ENCODE results near the gene OSTN.

OSTN gene

DNA sequence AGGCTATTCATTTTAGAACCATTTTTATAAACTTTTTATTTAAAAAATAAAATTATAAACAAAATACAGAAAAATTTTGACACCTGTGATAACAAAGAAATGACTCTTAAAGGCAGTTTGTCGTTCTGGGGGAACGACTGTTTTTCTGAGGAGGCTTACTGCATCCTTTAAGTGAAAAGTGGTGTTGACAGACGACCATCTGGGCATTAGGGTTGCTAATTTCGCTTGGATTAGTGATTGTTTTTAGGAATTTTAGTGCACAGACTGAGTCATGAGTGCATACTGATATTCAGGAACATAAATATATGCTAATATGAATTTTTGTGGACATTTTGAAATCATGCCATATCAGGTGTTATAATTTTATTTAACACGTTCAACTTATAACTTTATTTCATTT, 28.5 kb downstream of the OSTN start:
- no peak overlapping the region for H3K4me3 ChIP-seq (ENCODE audit: control insufficient read depth, low read depth, low read length)
- TF ChIP-seq, protein P1, sequence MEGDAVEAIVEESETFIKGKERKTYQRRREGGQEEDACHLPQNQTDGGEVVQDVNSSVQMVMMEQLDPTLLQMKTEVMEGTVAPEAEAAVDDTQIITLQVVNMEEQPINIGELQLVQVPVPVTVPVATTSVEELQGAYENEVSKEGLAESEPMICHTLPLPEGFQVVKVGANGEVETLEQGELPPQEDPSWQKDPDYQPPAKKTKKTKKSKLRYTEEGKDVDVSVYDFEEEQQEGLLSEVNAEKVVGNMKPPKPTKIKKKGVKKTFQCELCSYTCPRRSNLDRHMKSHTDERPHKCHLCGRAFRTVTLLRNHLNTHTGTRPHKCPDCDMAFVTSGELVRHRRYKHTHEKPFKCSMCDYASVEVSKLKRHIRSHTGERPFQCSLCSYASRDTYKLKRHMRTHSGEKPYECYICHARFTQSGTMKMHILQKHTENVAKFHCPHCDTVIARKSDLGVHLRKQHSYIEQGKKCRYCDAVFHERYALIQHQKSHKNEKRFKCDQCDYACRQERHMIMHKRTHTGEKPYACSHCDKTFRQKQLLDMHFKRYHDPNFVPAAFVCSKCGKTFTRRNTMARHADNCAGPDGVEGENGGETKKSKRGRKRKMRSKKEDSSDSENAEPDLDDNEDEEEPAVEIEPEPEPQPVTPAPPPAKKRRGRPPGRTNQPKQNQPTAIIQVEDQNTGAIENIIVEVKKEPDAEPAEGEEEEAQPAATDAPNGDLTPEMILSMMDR (IDR thresholded peaks at IDR 0.05; ENCODE audit: control insufficient read depth, insufficient read depth, low read depth, low read length, missing control alignments): no peak
- DNase-seq (ENCODE audit: low read depth): no peak

DNA sequence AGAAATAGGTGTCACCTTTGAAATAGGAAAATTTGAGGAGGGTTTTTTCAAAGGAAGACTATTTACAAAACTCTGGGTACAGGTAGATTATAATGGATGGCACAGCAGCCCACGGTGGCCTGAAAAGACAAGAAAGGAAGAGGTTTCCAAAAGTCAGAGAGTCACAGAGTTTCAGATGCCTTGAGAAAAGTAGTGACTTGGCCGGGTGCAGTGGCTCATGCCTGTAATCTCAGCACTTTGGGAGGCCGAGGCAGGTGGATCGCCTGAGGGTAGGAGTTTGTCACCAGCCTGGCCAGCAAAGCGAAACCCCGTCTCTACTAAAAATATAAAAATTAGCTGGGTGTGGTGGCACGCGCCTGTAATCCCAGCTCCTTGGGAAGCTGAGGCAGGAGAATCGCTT, 35.2 kb downstream of the OSTN start:
- TF ChIP-seq, protein P1 (IDR thresholded peaks at IDR 0.05; ENCODE audit: control insufficient read depth, insufficient read depth, low read depth, low read length, missing control alignments): no peak
- DNase-seq (ENCODE audit: low read depth): no peak
- H3K4me3 ChIP-seq (ENCODE audit: control insufficient read depth, low read depth, low read length): no peak overlapping the region

DNA sequence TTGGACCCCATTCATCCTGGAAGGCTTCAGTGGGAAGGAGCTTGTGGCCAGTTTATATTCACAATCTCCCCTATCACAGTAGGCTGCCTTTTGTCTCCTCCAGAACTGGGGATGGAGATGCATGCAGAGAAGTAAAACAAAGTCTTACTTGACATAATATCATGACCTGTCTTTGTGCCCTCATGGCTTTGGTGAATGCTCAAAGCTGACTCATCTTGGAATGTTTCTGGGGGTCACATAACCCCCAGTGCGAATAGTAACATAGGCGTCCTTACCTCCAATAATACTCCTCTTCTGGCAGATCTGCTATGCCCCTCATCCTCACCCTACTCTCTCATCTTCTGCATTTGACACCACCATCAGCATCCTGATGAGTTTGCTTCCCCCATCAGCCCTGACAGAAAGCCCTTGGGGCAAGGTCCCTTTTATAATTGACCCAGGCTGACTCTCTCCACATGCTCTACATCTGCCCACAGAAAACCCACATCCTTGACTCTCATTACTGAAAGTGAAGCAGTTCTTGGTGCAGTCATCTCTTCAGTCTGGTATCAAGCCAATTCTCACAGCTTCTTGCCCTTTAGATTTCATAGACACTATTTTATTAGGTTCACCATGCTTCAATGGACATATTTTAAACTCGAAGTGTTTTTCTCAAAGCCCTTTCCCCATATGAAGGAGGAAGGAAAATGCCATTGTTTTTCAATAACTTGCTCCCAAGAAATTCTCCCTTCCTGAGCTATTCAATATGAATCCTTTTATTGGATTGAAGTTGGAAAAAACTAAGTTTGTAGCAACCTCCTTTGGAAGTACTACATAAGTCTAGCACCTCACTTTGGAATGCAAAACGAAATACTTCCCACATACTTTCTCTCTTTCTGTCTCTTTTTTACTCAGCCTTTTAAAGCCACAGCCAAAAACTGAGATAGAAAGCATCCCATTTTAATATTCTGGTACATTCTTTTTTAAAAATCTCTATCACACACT, 36.6 kb downstream of the OSTN start:
- DNase-seq (ENCODE audit: low read depth): no peak
- TF ChIP-seq, protein P1 (IDR thresholded peaks at IDR 0.05; ENCODE audit: control insufficient read depth, insufficient read depth, low read depth, low read length, missing control alignments): no peak
- no peak overlapping the region for H3K4me3 ChIP-seq (ENCODE audit: control insufficient read depth, low read depth, low read length)

DNA sequence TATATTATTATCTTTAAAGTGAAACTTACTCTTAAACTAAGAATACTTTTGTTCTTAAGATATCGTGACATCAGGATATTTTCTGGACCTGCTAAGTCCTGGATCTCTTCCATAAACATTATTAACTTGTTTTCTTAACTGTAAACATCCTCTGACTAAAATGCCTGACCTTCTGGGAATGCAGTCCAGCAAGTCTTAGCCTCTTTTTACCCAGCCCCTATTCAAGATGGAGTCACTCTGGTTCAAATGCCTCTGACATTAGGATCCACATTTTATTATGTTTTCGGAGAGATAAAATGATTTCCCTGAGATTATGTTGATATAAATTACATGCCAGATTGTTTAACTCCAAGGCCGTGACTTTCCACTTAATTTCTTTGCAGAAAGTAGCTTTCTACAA, 37.6 kb downstream of the OSTN start:
- no peak overlapping the region for H3K4me3 ChIP-seq (ENCODE audit: control insufficient read depth, low read depth, low read length)
- TF ChIP-seq, protein P1 (IDR thresholded peaks at IDR 0.05; ENCODE audit: control insufficient read depth, insufficient read depth, low read depth, low read length, missing control alignments): no peak
- DNase-seq (ENCODE audit: low read depth): no peak

DNA sequence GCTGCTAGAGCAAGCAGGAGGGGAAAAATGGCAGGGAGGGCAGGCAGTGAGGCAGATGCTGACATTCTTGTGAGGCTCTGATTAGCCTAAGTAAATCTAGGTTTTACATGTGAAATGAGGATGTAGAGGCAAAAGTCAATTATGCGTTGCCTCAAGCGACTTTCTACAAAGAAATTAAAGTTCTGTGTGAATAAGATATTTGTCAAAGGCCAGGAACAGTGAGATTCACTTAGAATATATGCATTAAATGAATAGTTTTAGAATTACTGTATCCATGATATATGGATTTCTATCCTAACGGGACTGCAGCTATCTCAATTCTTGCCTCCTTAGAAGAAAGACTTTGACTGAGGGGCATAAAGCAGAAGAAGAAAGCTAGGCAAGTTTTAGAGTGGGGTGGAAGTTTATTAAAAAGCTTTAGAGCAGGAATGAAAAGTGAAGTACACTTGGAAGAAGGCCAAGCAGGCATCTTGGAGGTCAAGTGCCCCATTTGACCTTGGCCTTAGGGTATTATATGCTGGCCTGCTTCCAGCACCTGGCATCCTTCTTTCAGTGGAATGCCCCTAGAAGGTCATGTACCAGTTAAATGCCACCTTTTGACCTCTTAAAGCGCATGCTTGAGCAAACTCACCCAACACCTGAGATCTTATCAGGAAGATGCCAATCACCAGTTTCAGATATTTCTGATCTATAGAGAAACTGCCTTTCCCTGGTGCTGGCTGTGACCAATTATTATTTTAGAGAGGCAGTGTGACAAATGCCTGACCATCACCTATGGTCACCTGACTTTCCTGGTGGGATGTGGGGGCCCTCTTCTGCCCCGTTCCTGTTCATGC, 38.2 kb downstream of the OSTN start:
- H3K4me3 ChIP-seq (ENCODE audit: control insufficient read depth, low read depth, low read length): no peak overlapping the region
- no peak for DNase-seq (ENCODE audit: low read depth)
- TF ChIP-seq, protein P1 (IDR thresholded peaks at IDR 0.05; ENCODE audit: control insufficient read depth, insufficient read depth, low read depth, low read length, missing control alignments): no peak

DNA sequence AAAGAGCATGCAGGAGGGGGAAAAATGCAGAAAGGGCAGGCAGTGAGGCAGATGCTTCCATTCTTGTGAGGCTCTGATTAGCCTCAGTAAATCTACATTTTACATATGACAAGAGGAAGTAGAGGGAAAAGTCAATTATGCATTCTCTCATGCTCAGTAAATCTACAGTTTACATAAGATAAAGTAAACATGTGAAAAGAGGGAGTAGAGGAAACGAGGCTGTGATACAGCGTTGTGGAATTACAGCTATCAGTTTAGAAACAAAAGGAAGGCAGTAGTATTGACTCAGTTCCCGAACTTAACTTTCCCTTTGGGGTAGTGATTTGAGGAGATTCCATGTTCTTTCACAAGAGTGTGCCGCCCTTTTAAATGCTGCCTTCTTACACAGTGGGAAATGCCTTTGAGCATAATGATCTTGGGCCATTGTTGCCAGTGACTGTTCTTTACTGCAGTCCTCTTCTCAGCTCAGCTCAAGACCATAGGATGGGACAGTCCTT, 39.3 kb downstream of the OSTN start:
- no peak for DNase-seq (ENCODE audit: low read depth)
- TF ChIP-seq, protein P1 (IDR thresholded peaks at IDR 0.05; ENCODE audit: control insufficient read depth, insufficient read depth, low read depth, low read length, missing control alignments): no peak
- H3K4me3 ChIP-seq (ENCODE audit: control insufficient read depth, low read depth, low read length): no peak overlapping the region
